ENCODE results near the gene SVIP.

Gene SVIP

DNA sequence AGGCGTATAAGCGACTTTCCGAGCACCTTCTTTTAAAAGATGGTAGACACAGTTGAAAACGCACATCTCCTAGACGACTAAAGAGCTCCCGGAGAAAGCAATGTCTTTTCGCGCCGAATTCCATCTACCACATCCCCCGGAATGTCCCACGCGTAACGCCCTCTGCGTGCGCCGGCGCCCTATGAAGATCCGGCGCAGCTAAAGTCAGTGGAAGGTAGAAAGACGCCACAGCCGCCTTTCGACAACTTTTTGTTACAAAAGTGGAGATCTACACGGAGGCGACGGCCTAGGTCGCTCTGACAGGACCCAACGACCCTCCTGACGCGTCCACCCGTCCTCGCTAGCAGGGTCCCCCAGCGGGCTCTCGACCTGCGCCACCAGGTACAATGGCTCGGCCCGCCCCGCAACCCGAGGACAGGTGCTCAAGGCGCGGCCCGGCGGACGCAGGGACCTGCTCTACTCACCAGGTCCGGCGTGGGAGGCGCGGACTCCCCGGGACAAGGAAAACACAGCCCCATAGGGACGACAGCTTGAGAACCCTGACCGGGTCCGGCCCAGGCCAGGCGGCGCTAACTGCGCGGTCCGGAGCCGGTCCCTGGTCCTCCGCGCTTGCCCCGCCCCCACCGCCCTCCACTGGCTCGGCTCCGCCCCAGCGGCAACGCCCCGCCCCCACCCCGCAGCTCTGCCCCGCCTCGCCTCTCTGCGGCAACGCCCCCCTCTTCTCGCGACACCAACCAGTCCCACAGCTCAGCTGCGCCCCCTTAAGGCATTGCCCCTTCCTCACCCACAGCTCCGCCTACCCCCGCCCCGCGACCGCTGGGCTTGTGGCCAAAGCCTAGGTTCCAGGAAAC, at the start of gene SVIP:
TSS of gene SVIP (minus strand) at position 571 of the 851 bp plus-strand sequence. CDS start at position 518, 53 bp downstream.
- DNase-seq (ENCODE audit: low read depth), result peak; percentile 66

DNA sequence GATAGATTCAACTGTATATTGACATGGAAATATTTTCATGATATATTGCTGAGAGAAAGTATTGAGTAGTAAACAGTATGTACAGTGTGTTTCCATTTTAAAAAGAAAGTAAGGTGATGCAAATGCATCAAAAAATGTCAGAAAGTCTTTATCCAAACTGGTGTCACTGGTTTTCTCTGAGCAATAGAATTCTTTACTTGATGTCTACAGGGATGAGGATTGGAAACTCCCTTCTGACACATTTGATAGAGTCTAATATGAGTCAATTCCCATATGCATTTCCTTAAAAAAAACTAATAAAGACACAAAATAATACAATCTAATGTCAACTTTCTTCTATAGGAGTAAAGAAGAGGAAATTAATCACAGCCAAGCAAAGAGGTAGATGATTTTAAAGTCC, 49.0 kb upstream of the SVIP start:
- no peak for DNase-seq (ENCODE audit: low read depth)

DNA sequence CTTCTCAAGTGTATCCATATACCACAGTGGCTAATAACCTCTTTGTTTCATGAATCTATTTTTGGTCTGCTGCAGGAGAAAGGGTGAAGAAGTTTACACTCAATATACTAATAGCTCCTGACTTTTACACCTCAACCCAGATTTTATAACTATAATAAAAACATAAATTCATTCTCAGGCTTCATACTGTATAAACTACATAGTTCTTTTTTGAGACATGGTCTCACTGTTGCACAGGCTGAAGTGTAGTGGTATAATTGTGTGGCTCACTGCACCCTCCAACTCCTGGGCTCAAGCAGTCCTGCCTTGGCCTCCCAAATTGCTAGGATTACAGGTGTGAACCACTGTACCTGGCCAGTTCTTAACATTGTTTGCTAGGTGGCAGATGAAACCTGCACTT, 48.4 kb upstream of the SVIP start:
- no peak for DNase-seq (ENCODE audit: low read depth)

- peak; percentile 69 for DNase-seq (ENCODE audit: low read depth)
Measured at GRCh38 chr11:22875869-22876473, 46.4 kb upstream of the SVIP start.

DNA sequence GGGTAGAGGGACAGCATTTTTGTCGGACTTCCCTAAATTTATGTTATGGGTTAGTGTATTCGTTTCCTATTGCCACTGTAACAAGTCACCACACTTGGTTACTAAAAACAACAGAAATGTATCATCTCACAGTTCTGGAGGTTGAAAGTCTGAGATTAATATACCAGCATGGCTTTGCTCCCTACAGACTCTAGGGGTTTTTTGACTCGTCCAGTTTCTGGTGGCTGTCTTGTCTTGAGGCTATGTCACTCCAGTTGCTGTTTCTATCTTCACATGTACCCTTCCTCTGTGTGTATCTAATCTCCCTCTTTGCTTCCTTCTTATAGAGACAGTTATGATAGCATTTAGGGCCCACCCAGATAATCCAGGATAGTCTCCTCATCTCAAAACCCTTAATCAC, 39.7 kb upstream of the SVIP start:
- no peak for DNase-seq (ENCODE audit: low read depth)

DNA sequence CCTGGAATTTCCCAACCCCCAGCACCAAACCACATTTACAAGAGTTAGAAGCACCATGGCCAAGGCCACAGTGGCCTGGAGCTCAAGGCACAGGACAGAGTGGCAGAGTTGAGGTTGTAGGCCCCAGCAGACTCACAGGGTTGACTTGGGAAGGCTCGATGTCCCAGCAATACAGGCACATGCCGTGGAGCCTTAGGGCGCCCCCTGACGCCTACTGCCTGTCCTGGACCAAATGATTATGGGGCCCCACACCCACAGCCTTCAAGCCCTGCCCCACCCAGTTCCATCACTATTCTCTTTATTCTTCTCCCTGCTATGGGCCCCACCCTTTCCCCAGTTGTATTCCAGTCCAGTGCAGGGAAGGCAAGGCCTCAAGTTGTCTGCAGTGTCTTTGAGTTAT, 30.6 kb upstream of the SVIP start, which contains the start of gene CCDC179:
TSS of gene CCDC179 (minus strand) at position 234 of the 400 bp plus-strand sequence. CDS start at position 181, 53 bp downstream.
- no peak for DNase-seq (ENCODE audit: low read depth)

DNA sequence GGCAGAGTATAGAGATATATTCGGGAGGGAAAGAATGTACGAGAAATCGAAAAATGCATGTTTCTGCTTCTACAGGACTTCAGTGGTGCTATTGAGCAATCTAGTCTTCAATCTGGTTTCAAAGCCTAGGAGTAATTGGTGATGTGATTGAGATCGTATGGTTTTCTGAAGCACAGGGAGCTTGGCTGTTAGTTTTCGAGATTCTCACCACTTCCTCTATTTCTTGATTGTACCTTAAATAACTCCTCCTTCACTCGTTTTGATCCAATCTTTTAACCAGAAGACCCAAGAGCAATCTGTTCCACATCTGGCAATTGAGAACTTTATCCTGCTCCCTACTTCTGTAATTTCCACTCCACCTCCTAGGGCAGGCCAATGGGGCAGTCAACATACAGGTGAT, 30.2 kb upstream of the SVIP start:
- no peak for DNase-seq (ENCODE audit: low read depth)

DNA sequence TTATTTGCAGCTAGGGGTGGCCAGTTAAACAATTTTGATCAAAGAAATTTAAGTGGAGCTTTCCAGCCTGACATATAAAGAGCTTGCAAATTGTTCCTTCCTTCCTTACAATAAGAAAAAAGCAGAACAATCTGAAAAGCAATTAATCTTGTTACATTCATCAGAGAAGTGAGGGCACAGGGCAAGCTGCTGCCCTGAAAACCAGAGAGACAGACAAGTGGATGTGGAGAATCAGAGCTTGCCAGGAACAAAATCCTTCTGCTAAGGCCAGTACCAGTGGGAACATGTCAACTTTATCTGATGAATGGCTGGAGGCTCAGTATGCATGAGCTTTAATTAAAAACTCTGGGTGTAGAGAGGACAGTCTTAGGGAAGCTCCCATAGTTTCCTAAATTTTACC, 21.9 kb upstream of the SVIP start:
- no peak for DNase-seq (ENCODE audit: low read depth)

DNA sequence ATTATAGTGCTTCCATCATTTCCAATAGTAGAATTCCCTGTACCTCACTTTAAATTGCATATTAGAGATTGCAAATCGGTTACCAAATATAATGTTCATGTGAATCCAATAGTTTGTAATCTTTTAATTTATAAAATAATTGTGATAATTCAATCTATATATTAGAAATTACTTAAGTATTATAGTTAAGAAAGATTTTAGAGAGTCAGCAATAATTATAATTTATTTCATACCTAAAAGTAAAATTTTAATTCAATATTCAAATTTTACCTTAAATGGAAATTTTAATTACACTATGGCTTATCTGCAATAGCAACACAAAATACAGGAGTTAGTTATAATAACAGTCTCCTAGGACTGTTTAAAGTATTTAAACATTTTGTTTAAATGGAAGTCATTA, 17.1 kb upstream of the SVIP start:
- no peak for DNase-seq (ENCODE audit: low read depth)

GRCh38 chr11:22832315-22833015, 2.9 kb upstream of the SVIP start:
- DNase-seq (ENCODE audit: low read depth), result peak; percentile 23

- no peak for DNase-seq (ENCODE audit: low read depth)
Measured at GRCh38 chr11:22830082-22830414, 447 bp upstream of the SVIP start.

- DNase-seq (ENCODE audit: low read depth), result no peak
Measured at GRCh38 chr11:22828373-22828772, 1.2 kb downstream of the SVIP start.

GRCh38 chr11:22822203-22822602, 7.4 kb downstream of the SVIP start:
- no peak for DNase-seq (ENCODE audit: low read depth)

DNA sequence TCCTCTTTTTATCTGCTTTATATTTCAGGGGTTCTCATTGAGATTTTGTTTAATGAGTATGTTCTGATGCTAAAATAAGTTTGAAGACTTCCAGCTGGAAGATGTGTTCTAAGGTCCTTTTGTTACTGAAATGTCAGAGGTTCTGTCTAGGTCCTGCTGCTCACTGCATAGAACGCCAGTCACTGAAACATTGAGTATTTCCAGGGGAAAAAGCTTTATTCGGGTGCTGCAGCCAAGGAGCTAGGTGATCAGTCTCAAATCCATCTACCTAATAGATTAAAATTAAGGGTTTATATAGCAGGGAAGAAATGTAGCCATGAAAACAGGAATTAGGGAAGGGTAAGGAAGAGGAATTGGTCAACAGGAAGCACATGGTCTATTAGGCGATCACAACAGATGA, 19.7 kb downstream of the SVIP start:
- no peak for DNase-seq (ENCODE audit: low read depth)

- DNase-seq (ENCODE audit: low read depth), result no peak
Measured at GRCh38 chr11:22808571-22809197, 20.9 kb downstream of the SVIP start.

DNA sequence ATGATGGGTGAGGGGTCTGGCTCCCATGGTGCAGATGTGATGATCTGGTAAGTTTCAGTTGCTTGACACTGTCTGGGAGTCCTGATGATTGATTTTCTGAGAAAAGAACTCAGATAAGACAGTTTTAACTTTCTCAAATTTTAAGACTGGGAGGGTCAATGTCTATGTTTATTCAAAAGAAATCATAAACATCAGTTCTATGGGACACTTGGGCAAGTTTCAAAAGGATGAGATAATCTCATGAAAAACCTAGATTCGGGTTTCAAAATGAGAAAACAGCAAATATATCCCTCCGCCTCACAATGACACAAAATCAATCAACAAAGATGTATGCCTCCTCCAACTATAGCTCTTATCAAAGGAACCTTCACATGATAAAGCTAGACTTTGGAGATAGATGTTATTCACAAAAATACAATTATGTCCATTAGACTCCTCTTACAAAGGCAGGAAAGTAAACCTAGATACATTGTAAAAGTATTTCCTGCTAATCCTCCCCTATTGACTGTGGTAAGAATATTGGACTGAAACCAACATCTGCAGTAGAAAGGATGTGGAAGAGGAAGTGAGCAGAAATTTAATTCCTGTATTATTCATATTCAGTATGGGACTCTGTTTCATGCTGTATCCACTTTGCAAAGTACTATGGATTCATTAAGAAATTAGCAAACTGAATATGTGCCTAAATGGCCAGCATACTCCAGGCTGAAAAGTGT, 21.6 kb downstream of the SVIP start:
- peak; percentile 54 for DNase-seq (ENCODE audit: low read depth)

GRCh38 chr11:22807391-22807790, 22.2 kb downstream of the SVIP start:
- no peak for DNase-seq (ENCODE audit: low read depth)

DNA sequence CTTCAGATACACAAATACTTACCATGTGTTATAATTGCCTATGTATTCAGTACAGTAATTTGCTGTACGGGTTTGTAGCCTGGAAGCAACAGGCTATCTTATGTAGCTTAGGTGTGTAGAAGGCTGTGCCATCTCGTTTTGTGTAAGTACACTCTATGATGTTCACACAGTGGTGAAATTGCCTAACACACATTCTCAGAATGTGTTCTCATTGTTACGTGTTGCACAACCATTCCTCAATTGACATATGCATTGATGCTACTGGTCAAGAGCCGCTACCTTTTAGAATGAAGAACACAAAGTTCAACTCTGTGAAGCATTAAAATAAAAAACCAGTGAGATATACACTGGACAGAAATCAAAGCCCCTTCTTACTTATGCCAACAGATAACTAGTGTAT, 26.7 kb downstream of the SVIP start:
- no peak for DNase-seq (ENCODE audit: low read depth)

GRCh38 chr11:22800482-22800881, 29.1 kb downstream of the SVIP start:
- no peak for DNase-seq (ENCODE audit: low read depth)

GRCh38 chr11:22798901-22799300, 30.7 kb downstream of the SVIP start:
- DNase-seq (ENCODE audit: low read depth), result no peak

- no peak for DNase-seq (ENCODE audit: low read depth)
Measured at GRCh38 chr11:22797047-22797446, 32.6 kb downstream of the SVIP start.

DNA sequence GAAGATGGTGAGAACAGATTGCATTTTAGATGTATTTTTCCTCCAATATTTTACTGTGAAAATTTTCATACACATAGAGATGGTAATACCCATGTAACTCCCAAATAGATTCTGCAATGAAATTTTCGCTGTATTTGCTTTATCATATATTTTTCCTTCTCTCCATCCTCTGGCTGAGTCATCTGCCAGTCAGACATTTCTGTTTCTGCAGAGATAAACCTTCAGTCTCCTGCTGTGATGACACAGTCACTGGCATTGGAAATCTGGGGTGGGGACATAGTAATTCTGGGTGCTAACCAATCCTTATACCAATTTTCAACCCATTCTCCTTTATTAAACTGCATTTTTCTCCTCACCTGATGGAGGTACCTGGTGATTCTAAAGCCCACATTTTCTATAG, 33.7 kb downstream of the SVIP start:
- DNase-seq (ENCODE audit: low read depth), result no peak

Data from HS-5 (cell line).